ENCODE results near the gene SLC1A7.

SLC1A7 gene

DNA sequence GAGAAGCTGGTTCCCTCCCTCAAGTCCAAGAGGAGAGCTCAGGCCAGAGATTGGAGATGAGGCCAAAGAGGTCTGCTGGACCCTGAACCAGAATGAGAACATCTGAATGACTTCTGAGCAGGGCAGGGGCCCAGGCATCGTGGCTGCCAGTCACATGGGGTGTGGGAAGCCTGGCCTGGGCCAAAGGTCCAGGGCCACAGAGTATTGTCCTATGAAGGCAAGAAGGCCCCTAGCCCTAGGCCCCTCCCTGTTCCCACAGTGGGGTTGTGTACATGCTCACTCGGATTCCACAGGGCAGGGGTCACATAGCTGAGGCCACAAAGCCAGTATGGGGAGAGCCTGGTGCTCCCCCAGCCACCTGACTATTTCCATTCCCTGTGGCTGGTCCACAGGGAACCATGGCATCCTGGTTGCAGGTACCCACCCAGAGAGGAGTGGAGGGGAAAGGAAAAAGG, 18.5 kb upstream of the SLC1A7 start:
- Histone ChIP-seq H3K79me2 (ENCODE audit: insufficient read depth, low read length) (no peaks in the 10 kb centered on the region), H3K27me3 (ENCODE audit: insufficient read depth, low read length, poor library complexity, severe bottlenecking) (no peaks in the 10 kb centered on the region), H3K4me3 (ENCODE audit: low read length, poor library complexity, severe bottlenecking) (no peak overlapping the region), H4K20me1 (ENCODE audit: insufficient read depth, low read length, poor library complexity, severe bottlenecking) (no peaks in the 10 kb centered on the region), H3K4me1 (ENCODE audit: insufficient read depth, low read length, poor library complexity, severe bottlenecking) (no peaks in the 10 kb centered on the region), H3K4me2 (ENCODE audit: low read depth, low read length, poor library complexity, severe bottlenecking) (no peak overlapping the region), H3F3A (ENCODE audit: low read depth) (no peaks in the 10 kb centered on the region), H3K9ac (ENCODE audit: low read depth, low read length, poor library complexity, severe bottlenecking) (no peak overlapping the region), H3K9me3 (ENCODE audit: insufficient read depth, low read depth, low read length) (no peaks in the 10 kb centered on the region), H3K9me2 (replicated peaks; ENCODE audit: low read depth, low read length) (no peaks in the 10 kb centered on the region), H2AFZ (ENCODE audit: low read length) (no peak overlapping the region), H3K36me3 (ENCODE audit: insufficient read depth, low read length) (no peaks in the 10 kb centered on the region)
- TF ChIP-seq, protein P1, sequence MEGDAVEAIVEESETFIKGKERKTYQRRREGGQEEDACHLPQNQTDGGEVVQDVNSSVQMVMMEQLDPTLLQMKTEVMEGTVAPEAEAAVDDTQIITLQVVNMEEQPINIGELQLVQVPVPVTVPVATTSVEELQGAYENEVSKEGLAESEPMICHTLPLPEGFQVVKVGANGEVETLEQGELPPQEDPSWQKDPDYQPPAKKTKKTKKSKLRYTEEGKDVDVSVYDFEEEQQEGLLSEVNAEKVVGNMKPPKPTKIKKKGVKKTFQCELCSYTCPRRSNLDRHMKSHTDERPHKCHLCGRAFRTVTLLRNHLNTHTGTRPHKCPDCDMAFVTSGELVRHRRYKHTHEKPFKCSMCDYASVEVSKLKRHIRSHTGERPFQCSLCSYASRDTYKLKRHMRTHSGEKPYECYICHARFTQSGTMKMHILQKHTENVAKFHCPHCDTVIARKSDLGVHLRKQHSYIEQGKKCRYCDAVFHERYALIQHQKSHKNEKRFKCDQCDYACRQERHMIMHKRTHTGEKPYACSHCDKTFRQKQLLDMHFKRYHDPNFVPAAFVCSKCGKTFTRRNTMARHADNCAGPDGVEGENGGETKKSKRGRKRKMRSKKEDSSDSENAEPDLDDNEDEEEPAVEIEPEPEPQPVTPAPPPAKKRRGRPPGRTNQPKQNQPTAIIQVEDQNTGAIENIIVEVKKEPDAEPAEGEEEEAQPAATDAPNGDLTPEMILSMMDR (conservative IDR thresholded peaks at IDR 0.05; ENCODE audit: low read length), result no peak
- TF ChIP-seq EZH2phosphoT487 (IDR thresholded peaks at IDR 0.05; ENCODE audit: borderline replicate concordance), result no peak

DNA sequence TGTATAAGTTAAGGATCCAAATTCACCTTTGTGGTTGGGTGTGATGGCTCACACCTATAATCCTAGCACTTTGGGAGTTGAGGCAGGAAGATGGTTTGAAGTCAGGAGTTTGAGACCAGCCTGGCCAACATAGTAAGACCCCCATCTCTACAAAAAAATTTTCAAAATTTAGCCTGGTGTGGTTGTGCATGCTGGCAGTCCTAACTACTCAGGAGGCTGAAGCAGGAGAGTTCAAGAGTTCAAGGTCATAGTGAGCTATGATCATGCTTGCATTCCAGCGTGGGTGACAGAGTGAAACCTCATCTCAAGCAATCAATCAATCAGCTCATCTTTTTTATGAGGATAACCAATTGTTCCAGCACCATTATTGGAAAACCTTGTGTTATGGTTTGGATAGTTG, 16.5 kb upstream of the SLC1A7 start:
- Histone ChIP-seq H3K9ac (ENCODE audit: low read depth, low read length, poor library complexity, severe bottlenecking) (no peak overlapping the region), H2AFZ (ENCODE audit: low read length) (no peak overlapping the region), H3K4me2 (ENCODE audit: low read depth, low read length, poor library complexity, severe bottlenecking) (no peak overlapping the region), H3K4me1 (ENCODE audit: insufficient read depth, low read length, poor library complexity, severe bottlenecking) (no peaks in the 10 kb centered on the region), H3K79me2 (ENCODE audit: insufficient read depth, low read length) (no peaks in the 10 kb centered on the region), H4K20me1 (ENCODE audit: insufficient read depth, low read length, poor library complexity, severe bottlenecking) (no peaks in the 10 kb centered on the region), H3K9me3 (ENCODE audit: insufficient read depth, low read depth, low read length) (no peaks in the 10 kb centered on the region), H3K4me3 (ENCODE audit: low read length, poor library complexity, severe bottlenecking) (no peak overlapping the region), H3K9me2 (replicated peaks; ENCODE audit: low read depth, low read length) (no peaks in the 10 kb centered on the region), H3F3A (ENCODE audit: low read depth) (no peaks in the 10 kb centered on the region), H3K27me3 (ENCODE audit: insufficient read depth, low read length, poor library complexity, severe bottlenecking) (no peaks in the 10 kb centered on the region), H3K36me3 (ENCODE audit: insufficient read depth, low read length) (no peaks in the 10 kb centered on the region)
- TF ChIP-seq, protein P1 (conservative IDR thresholded peaks at IDR 0.05; ENCODE audit: low read length), result no peak
- no peak for TF ChIP-seq EZH2phosphoT487 (IDR thresholded peaks at IDR 0.05; ENCODE audit: borderline replicate concordance)

DNA sequence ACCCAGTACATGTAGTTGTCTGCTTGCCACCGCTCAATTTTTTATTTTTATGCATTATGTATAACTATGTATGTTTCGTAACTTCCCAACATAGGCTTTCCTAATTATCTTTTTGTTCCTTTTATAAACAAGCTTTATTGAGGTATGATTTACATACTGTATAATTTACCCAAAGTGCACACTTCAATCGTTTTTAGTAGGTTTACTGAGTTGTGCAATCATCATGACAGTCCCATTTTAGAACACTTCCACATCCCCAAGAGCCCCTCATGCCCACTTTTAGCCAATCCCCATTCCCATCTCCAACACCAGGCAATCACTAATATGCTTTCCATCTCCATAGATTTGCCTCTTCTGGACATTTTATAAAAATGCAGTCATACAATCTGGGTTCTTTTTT, 14.3 kb upstream of the SLC1A7 start:
- Histone ChIP-seq H3K9me3 (ENCODE audit: insufficient read depth, low read depth, low read length) (no peaks in the 10 kb centered on the region), H3K9me2 (replicated peaks; ENCODE audit: low read depth, low read length) (no peaks in the 10 kb centered on the region), H3K79me2 (ENCODE audit: insufficient read depth, low read length) (no peaks in the 10 kb centered on the region), H3K4me1 (ENCODE audit: insufficient read depth, low read length, poor library complexity, severe bottlenecking) (no peaks in the 10 kb centered on the region), H3K9ac (ENCODE audit: low read depth, low read length, poor library complexity, severe bottlenecking) (no peak overlapping the region), H3F3A (ENCODE audit: low read depth) (no peaks in the 10 kb centered on the region), H3K27me3 (ENCODE audit: insufficient read depth, low read length, poor library complexity, severe bottlenecking) (no peaks in the 10 kb centered on the region), H3K4me2 (ENCODE audit: low read depth, low read length, poor library complexity, severe bottlenecking) (no peak overlapping the region), H3K4me3 (ENCODE audit: low read length, poor library complexity, severe bottlenecking) (no peak overlapping the region), H2AFZ (ENCODE audit: low read length) (no peak overlapping the region), H3K36me3 (ENCODE audit: insufficient read depth, low read length) (no peaks in the 10 kb centered on the region), H4K20me1 (ENCODE audit: insufficient read depth, low read length, poor library complexity, severe bottlenecking) (no peaks in the 10 kb centered on the region)
- TF ChIP-seq, protein P1 (conservative IDR thresholded peaks at IDR 0.05; ENCODE audit: low read length), result no peak
- TF ChIP-seq EZH2phosphoT487 (IDR thresholded peaks at IDR 0.05; ENCODE audit: borderline replicate concordance), result no peak
